Measurements from ENCODE around the gene CDC123. TPM values are rescaled to one million over a fixed set of nuclear protein-coding genes. Genes with fewer than 3 reads are reported as not detected.

CDC123 gene, protein sequence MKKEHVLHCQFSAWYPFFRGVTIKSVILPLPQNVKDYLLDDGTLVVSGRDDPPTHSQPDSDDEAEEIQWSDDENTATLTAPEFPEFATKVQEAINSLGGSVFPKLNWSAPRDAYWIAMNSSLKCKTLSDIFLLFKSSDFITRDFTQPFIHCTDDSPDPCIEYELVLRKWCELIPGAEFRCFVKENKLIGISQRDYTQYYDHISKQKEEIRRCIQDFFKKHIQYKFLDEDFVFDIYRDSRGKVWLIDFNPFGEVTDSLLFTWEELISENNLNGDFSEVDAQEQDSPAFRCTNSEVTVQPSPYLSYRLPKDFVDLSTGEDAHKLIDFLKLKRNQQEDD
- total RNA-seq: 10 to 100 TPM; 22.1 to 52.4 (median 33.7) TPM
- 10 to 100 TPM; 37.6 to 59.1 TPM for polyA plus RNA-seq
- long read RNA-seq, donor 1, transcript CDC123-201 (13 exons, 1,542 nt): major isoform, 109 of 128 reads
- long read RNA-seq, donor 1, partial matches to known transcripts: 7 of 128 reads
- long read RNA-seq, donor 1, other reads (novel, unspliced or antisense): 12 of 128 reads
- long read RNA-seq, donor 2, transcript CDC123-201 (13 exons, 1,542 nt): major isoform, 26 of 46 reads
- long read RNA-seq, donor 2, partial matches to known transcripts: 18 of 46 reads
- long read RNA-seq, donor 2, other reads (novel, unspliced or antisense): 0 of 46 reads
- long read RNA-seq, donor 3, transcript CDC123-201 (13 exons, 1,542 nt): major isoform, 42 of 48 reads
- long read RNA-seq, donor 3, partial matches to known transcripts: 4 of 48 reads
- long read RNA-seq, donor 3, other reads (novel, unspliced or antisense): 2 of 48 reads

DNA sequence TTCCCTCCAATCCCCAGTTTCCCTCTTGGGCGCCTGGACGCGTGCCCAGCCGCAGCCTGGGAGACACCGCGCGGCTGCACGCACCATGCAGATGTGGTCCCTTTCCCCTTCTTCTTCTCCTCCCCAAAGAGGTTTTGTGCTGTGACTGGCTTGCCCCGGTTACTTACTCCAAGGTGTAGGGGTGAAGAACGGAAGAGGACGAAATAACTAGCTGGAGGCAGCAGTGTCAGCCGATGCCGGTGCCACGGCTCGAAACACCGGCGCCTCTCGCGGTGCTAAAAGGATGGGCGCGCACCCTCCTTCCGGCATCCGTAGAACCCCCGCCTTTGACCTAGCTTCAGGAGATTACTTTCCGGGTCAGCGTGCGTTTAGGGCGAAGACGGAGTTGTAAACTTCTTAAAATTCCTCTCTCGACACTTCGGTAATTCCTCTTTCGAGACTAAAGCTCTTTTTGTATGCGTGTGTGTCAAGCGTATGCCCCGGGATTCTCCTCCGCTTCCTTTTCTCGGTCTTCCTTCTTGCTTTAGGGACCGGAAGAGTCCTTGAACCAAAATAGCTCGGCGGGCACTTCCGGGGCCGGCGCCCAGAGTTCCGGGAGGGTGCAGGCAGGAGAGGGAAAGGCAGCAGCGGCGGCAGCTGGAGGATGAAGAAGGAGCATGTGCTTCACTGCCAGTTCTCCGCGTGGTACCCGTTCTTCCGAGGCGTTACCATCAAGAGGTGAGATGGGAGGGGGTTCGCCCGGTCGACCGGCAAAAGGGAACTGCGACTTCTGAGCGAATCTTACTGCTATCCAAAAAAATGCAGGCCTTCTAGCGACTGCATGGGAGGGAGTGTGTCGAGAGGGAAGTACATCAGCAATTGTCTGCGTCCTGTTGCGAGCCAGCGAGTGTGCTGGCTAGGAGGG lies at the start of gene CDC123, which contains the start of gene NUDT5:
CDC123 (plus strand) TSS at position 586 of the 904 bp plus-strand sequence; CDS start at position 644, 58 bp downstream.
NUDT5 (minus strand) TSS at position 289 of the 904 bp plus-strand sequence. CDS start 9,600 bp downstream, outside the sequence.
- no peak for TF ChIP-seq POLR2A (IDR thresholded peaks at IDR 0.05)
- no peak for TF ChIP-seq CTCF (IDR thresholded peaks at IDR 0.05)
- TF ChIP-seq EP300 (IDR thresholded peaks at IDR 0.05): no peak
- 0 to 1% (median 0%) methylated on average over 62 of the region's 62 CpGs for WGBS, 3 donors
- H3K4me3 ChIP-seq: peak within 1 kb of the TSS; percentile 56
- peak; percentile 79 to 88 (median 83) for DNase-seq
- H3K4me1 ChIP-seq (ENCODE audit: insufficient read depth): peaks cover 4% of the 10 kb centered on the region
- no peaks in the 10 kb centered on the region for H3K9me3 ChIP-seq
- intact Hi-C loops (cut with DNase I): no loop called here
- no peaks in the 10 kb centered on the region for H3K27me3 ChIP-seq
- no peaks in the 10 kb centered on the region for H3K36me3 ChIP-seq
- H3K27ac ChIP-seq: peak within 1 kb of the TSS; percentile 25 to 85

- no peaks in the 10 kb centered on the region for H3K36me3 ChIP-seq
- no peaks in the 10 kb centered on the region for H3K27me3 ChIP-seq
- no peaks in the 10 kb centered on the region for H3K9me3 ChIP-seq
- DNase-seq: no peak
- H3K27ac ChIP-seq: no peak overlapping the region
- intact Hi-C loops (cut with DNase I): no loop called here
- TF ChIP-seq POLR2A (IDR thresholded peaks at IDR 0.05) (no peak), CTCF (IDR thresholded peaks at IDR 0.05) (no peak), EP300 (IDR thresholded peaks at IDR 0.05) (no peak)
- no peaks in the 10 kb centered on the region for H3K4me1 ChIP-seq (ENCODE audit: insufficient read depth)
- 54 to 87% (median 74%) methylated on average over 4 of the region's 4 CpGs for WGBS, 3 donors
- H3K4me3 ChIP-seq: no peak overlapping the region
These were observed 45.8 kb upstream of the CDC123 start for GRCh38 chr10:12150163-12150562.

- TF ChIP-seq POLR2A (IDR thresholded peaks at IDR 0.05): no peak
- no peak for TF ChIP-seq EP300 (IDR thresholded peaks at IDR 0.05)
- TF ChIP-seq CTCF (IDR thresholded peaks at IDR 0.05): no peak
- H3K4me3 ChIP-seq: no peak overlapping the region
- no peak for DNase-seq
- intact Hi-C loops (cut with DNase I): no loop called here
- H3K4me1 ChIP-seq (ENCODE audit: insufficient read depth): no peaks in the 10 kb centered on the region
- no peaks in the 10 kb centered on the region for H3K36me3 ChIP-seq
- no peaks in the 10 kb centered on the region for H3K27me3 ChIP-seq
- no peaks in the 10 kb centered on the region for H3K9me3 ChIP-seq
- whole genome bisulfite sequencing, 3 donors: 88 to 90% (median 89%) methylated on average over 6 of the region's 6 CpGs
- no peak overlapping the region for H3K27ac ChIP-seq
These were observed 41.5 kb upstream of the CDC123 start for GRCh38 chr10:12154516-12154915.

Data from ovary (tissue), 10 donors.